Mesenchymal stem cell (in vitro differentiated cells and primary cell): Measurements from ENCODE around the gene SLC4A11.
"Not testable (repeated sequence)": the region's sequence is repeated elsewhere in the genome, so short reads cannot be mapped to it uniquely, and the experiment has no call there.

Source experiments
- DNase-seq: peaks from one replicate; pipeline ENCODE4 v3.0.0-alpha.2; 2013
- H2AFZ ChIP-seq: one replicate; pipeline ENCODE4 v1.6.1; 2013; ENCODE audit warnings: low read depth, mild to moderate bottlenecking, control low read depth, inconsistent platforms, low read length, moderate library complexity
- H2AK5ac ChIP-seq: 2 replicates; pipeline ENCODE4 v1.6.1; 2013; ENCODE audit warnings: low read length, moderate library complexity, mild to moderate bottlenecking, inconsistent platforms; ENCODE audit not compliant: severe bottlenecking
- H2BK120ac ChIP-seq: one replicate; pipeline ENCODE4 v1.6.1; 2013; ENCODE audit warnings: low read depth, mild to moderate bottlenecking, inconsistent platforms, low read length, moderate library complexity
- H2BK12ac ChIP-seq, 2 experiments: one replicate each; pipeline ENCODE4 v1.6.1; 2013; ENCODE audit warnings: inconsistent platforms in 2 of 2, low read length in 2 of 2, mild to moderate bottlenecking in 2 of 2, moderate library complexity in 2 of 2, control low read depth in 1 of 2
- H2BK15ac ChIP-seq: one replicate; pipeline ENCODE4 v1.6.1; 2013; ENCODE audit warnings: mild to moderate bottlenecking, low read depth, inconsistent platforms; ENCODE audit not compliant: poor library complexity, severe bottlenecking
- H2BK5ac ChIP-seq: 2 replicates; pipeline ENCODE4 v1.6.1; 2013; ENCODE audit warnings: low read depth, mild to moderate bottlenecking, low read length, control low read depth, inconsistent platforms; ENCODE audit not compliant: poor library complexity, severe bottlenecking
- H3K14ac ChIP-seq, 2 experiments: one replicate each; pipeline ENCODE4 v1.6.1; 2013; ENCODE audit warnings: inconsistent platforms in 2 of 2, low read length in 2 of 2, control low read depth in 1 of 2, mild to moderate bottlenecking in 1 of 2, moderate library complexity in 1 of 2
- H3K18ac ChIP-seq, 2 experiments: one replicate each; pipeline ENCODE4 v1.6.1; 2013; ENCODE audit warnings: inconsistent platforms in 2 of 2, low read length in 2 of 2, control low read depth in 1 of 2, low read depth in 1 of 2, mild to moderate bottlenecking in 1 of 2
- H3K23ac ChIP-seq, 2 experiments: one replicate each; pipeline ENCODE4 v1.6.1; 2013; ENCODE audit warnings: inconsistent platforms in 2 of 2, low read length in 2 of 2, mild to moderate bottlenecking in 2 of 2, moderate library complexity in 2 of 2, control low read depth in 1 of 2
- H3K27ac ChIP-seq: 2 replicates; pipeline ENCODE4 v1.5.1; 2013; ENCODE audit warnings: mild to moderate bottlenecking, moderate library complexity, low read length, control low read depth, inconsistent platforms; ENCODE audit not compliant: poor library complexity, severe bottlenecking
- H3K27me3 ChIP-seq, 2 experiments: 2 replicates each; pipeline versions ENCODE4 v1.6.1 to v1.7.0; 2013; ENCODE audit warnings: low read length in 2 of 2, mild to moderate bottlenecking in 2 of 2, moderate library complexity in 2 of 2, control low read depth in 1 of 2, inconsistent platforms in 1 of 2; ENCODE audit not compliant: control insufficient read depth in 1 of 2, insufficient read depth in 1 of 2
- H3K36me3 ChIP-seq, 2 experiments: 2 replicates each; pipeline versions ENCODE4 v1.6.1 to v1.7.0; 2013; ENCODE audit warnings: low read length in 2 of 2, control low read depth in 1 of 2, inconsistent platforms in 1 of 2, low read depth in 1 of 2, mild to moderate bottlenecking in 1 of 2; ENCODE audit not compliant: insufficient read depth in 2 of 2, control insufficient read depth in 1 of 2
- H3K4ac ChIP-seq, 2 experiments: one replicate each; pipeline ENCODE4 v1.6.1; 2013; ENCODE audit warnings: inconsistent platforms in 2 of 2, low read length in 2 of 2, mild to moderate bottlenecking in 2 of 2, moderate library complexity in 2 of 2, control low read depth in 1 of 2, low read depth in 1 of 2
- H3K4me1 ChIP-seq: 2 replicates; pipeline ENCODE4 v1.6.1; 2013; ENCODE audit warnings: low read depth, low read length, control low read depth; ENCODE audit not compliant: control insufficient read depth, insufficient read depth
- H3K4me2 ChIP-seq: 2 replicates; pipeline ENCODE4 v1.6.1; 2013; ENCODE audit warnings: low read length, mild to moderate bottlenecking, inconsistent platforms; ENCODE audit not compliant: poor library complexity, severe bottlenecking
- H3K4me3 ChIP-seq, 2 experiments: 2 replicates each; pipeline versions ENCODE4 v1.5.1 to v1.7.0; 2013; ENCODE audit warnings: low read length in 2 of 2, mild to moderate bottlenecking in 2 of 2, control low read depth in 1 of 2, low read depth in 1 of 2; ENCODE audit not compliant: insufficient read depth in 1 of 2
- H3K79me1 ChIP-seq: replicated peaks from 2 replicates; pipeline ENCODE4 v1.6.1; 2013; ENCODE audit warnings: mild to moderate bottlenecking, control low read depth, low read length, inconsistent platforms; ENCODE audit not compliant: poor library complexity, severe bottlenecking
- H3K9ac ChIP-seq: 2 replicates; pipeline ENCODE4 v1.7.0; 2013; ENCODE audit warnings: mild to moderate bottlenecking, low read length, moderate library complexity
- H3K9me3 ChIP-seq: 2 replicates; pipeline ENCODE4 v1.7.0; 2013; ENCODE audit warnings: mild to moderate bottlenecking, low read length; ENCODE audit not compliant: control insufficient read depth
- H4K8ac ChIP-seq: one replicate; pipeline ENCODE4 v1.6.1; 2013; ENCODE audit warnings: inconsistent platforms, mild to moderate bottlenecking, low read length, moderate library complexity
- H4K91ac ChIP-seq: one replicate; pipeline ENCODE4 v1.6.1; 2013; ENCODE audit warnings: mild to moderate bottlenecking, low read length, inconsistent platforms
- WGBS: methylation state at CpG from one replicate; pipeline ENCODE4 v1.1.7; 2013; ENCODE audit warnings: mixed read lengths; 5-methylcytosine and 5-hydroxymethylcytosine counted together

Gene SLC4A11

GRCh38 chr20:3187861-3188260, 51.1 kb downstream of the SLC4A11 start:
- H3K27ac ChIP-seq, H3K9ac ChIP-seq, H3K79me1 ChIP-seq, H3K4ac ChIP-seq, H2AFZ ChIP-seq, H3K4me3 ChIP-seq, H3K27me3 ChIP-seq, H3K9me3 ChIP-seq, H3K4me1 ChIP-seq, H2AK5ac ChIP-seq, H2BK5ac ChIP-seq, H4K91ac ChIP-seq, H3K14ac ChIP-seq, H2BK12ac ChIP-seq, DNase-seq, H2BK120ac ChIP-seq, H4K8ac ChIP-seq, H3K23ac ChIP-seq, H2BK15ac ChIP-seq, H3K4me2 ChIP-seq, H3K18ac ChIP-seq: not testable (repeated sequence)
- 98% methylated on average over 9 of the region's 9 CpGs for WGBS
- peaks cover 40 to 42% of the 10 kb centered on the region in 2 experiments for H3K36me3 ChIP-seq

- no peak overlapping the region for H3K23ac ChIP-seq
- no peaks in the 10 kb centered on the region for H3K4me1 ChIP-seq
- H2BK5ac ChIP-seq, result no peak overlapping the region
- no peak overlapping the region for H4K91ac ChIP-seq
- no peak overlapping the region for H3K4me2 ChIP-seq
- no peaks in the 10 kb centered on the region for H3K9me3 ChIP-seq
- H3K4ac ChIP-seq, result no peak overlapping the region
- H2AK5ac ChIP-seq, result no peak overlapping the region
- H3K4me3 ChIP-seq, result no peak overlapping the region
- H3K14ac ChIP-seq, result no peak overlapping the region
- no peak for DNase-seq
- no peak overlapping the region for H3K27ac ChIP-seq
- WGBS, result 97% methylated on average over 2 of the region's 3 CpGs
- H3K36me3 ChIP-seq, result peaks cover 4% of the 10 kb centered on the region in 2 experiments
- H4K8ac ChIP-seq, result no peak overlapping the region
- H3K18ac ChIP-seq, result no peak overlapping the region
- no peak overlapping the region for H2BK120ac ChIP-seq
- no peak overlapping the region for H2BK15ac ChIP-seq
- no peak overlapping the region for H3K9ac ChIP-seq
- no peak overlapping the region for H2BK12ac ChIP-seq
- H3K27me3 ChIP-seq, result no peaks in the 10 kb centered on the region
- H2AFZ ChIP-seq, result no peak overlapping the region
- peaks cover 1% of the 10 kb centered on the region for H3K79me1 ChIP-seq
Observed at GRCh38 chr20:3183896-3184612, 54.9 kb downstream of the SLC4A11 start.

DNA sequence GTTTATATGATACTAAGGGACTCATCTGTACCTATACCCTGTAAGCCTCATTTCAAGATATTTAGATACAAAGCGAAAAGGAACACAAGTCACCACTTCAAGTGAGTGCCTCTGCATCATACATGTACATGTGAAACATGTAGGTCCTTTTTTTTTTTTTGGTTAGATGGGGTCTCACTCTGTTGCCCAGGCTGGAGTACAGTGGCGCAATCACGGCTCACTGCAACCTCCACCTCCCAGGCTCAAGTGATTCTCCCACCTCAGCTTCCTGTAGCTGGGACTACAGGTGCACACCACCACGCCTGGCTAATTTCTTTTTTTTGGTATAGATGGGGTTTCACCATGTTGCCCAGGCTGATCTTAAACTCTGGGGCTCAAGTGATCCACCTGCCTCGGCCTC, 56.6 kb downstream of the SLC4A11 start:
- H3K4me2 ChIP-seq, H2BK12ac ChIP-seq, H4K8ac ChIP-seq, H3K9me3 ChIP-seq, H2AFZ ChIP-seq, H2AK5ac ChIP-seq, H3K79me1 ChIP-seq, H4K91ac ChIP-seq, H3K4ac ChIP-seq, H3K4me1 ChIP-seq, H3K23ac ChIP-seq, H3K4me3 ChIP-seq, H2BK15ac ChIP-seq, H3K27me3 ChIP-seq, H3K14ac ChIP-seq, H3K18ac ChIP-seq, DNase-seq, H3K9ac ChIP-seq, H2BK120ac ChIP-seq, H2BK5ac ChIP-seq, H3K36me3 ChIP-seq, H3K27ac ChIP-seq: not testable (repeated sequence)
- 95% methylated on average over 2 of the region's 5 CpGs for WGBS

- peaks cover 0 to 3% of the 10 kb centered on the region in 2 experiments for H3K36me3 ChIP-seq
- H3K4ac ChIP-seq, result no peak overlapping the region
- no peaks in the 10 kb centered on the region for H3K4me1 ChIP-seq
- WGBS, result 65% methylated on average over 2 of the region's 5 CpGs
- H2BK12ac ChIP-seq, result no peak overlapping the region
- H3K18ac ChIP-seq, result no peak overlapping the region
- H3K79me1 ChIP-seq, result peaks cover 3% of the 10 kb centered on the region
- no peak overlapping the region for H3K14ac ChIP-seq
- no peak overlapping the region for H3K23ac ChIP-seq
- DNase-seq, result no peak
- no peaks in the 10 kb centered on the region for H3K27me3 ChIP-seq
- H2AK5ac ChIP-seq, result no peak overlapping the region
- H3K4me3 ChIP-seq, result no peak overlapping the region
- no peak overlapping the region for H2BK120ac ChIP-seq
- no peaks in the 10 kb centered on the region for H3K9me3 ChIP-seq
- H2BK5ac ChIP-seq, result no peak overlapping the region
- no peak overlapping the region for H4K91ac ChIP-seq
- H2BK15ac ChIP-seq, result no peak overlapping the region
- H3K4me2 ChIP-seq, result no peak overlapping the region
- no peak overlapping the region for H3K27ac ChIP-seq
- H2AFZ ChIP-seq, result no peak overlapping the region
- no peak overlapping the region for H4K8ac ChIP-seq
- no peak overlapping the region for H3K9ac ChIP-seq
Observed at GRCh38 chr20:3181270-3181669, 57.7 kb downstream of the SLC4A11 start.
